ENCODE data around the gene DPEP1.

GRCh38 chr16:89570342-89570923, 43.0 kb upstream of the DPEP1 start:
- TF ChIP-seq, protein P1, sequence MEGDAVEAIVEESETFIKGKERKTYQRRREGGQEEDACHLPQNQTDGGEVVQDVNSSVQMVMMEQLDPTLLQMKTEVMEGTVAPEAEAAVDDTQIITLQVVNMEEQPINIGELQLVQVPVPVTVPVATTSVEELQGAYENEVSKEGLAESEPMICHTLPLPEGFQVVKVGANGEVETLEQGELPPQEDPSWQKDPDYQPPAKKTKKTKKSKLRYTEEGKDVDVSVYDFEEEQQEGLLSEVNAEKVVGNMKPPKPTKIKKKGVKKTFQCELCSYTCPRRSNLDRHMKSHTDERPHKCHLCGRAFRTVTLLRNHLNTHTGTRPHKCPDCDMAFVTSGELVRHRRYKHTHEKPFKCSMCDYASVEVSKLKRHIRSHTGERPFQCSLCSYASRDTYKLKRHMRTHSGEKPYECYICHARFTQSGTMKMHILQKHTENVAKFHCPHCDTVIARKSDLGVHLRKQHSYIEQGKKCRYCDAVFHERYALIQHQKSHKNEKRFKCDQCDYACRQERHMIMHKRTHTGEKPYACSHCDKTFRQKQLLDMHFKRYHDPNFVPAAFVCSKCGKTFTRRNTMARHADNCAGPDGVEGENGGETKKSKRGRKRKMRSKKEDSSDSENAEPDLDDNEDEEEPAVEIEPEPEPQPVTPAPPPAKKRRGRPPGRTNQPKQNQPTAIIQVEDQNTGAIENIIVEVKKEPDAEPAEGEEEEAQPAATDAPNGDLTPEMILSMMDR (optimal IDR thresholded peaks at IDR 0.05 in 1 of 3, IDR thresholded peaks at IDR 0.05 in 1 of 3, conservative IDR thresholded peaks at IDR 0.05 in 1 of 3; ENCODE audit: extremely low read depth in 1 of 3, insufficient read depth in 2 of 3, low read length in 3 of 3) = no peak
- TF ChIP-seq EZH2 (IDR thresholded peaks at IDR 0.05; ENCODE audit: low read length) = no peak

Measured in keratinocyte (primary cell).